ENCODE data around the gene PHF2. TPM values are rescaled to one million over a fixed set of nuclear protein-coding genes. Genes with fewer than 3 reads are reported as not detected.

PHF2 gene
- total RNA-seq, 1 experiment from 2014 or later, result 17.4 TPM

DNA sequence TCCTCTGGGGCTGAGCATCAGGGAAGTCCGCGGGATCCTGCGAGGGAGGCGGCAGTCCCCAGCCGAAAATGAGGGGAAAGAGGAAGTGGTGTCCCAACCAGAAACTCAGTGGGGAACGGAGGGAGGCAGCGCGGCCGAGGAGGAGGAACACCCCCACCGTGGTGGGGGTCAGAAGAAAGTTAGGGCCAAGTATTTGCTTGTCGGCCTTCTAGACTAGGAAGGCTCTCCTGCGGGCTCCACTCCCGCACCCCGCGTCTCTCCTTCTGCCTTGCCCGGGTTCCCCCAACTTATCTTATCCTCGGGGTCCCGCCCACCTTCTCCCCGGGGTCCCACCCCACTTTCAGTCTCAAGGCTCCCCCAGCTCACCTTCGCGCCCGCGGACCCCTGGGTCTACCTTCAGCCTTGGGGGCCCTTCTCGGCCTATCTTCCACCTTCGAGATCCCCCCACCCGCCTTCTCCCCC, 557 bp upstream of the PHF2 start:
- no peaks in the 10 kb centered on the region for H4K20me1 ChIP-seq (ENCODE audit: control insufficient read depth, insufficient read depth, insufficient read length)
- H4K8ac ChIP-seq (replicated peaks; ENCODE audit: insufficient read length, low read depth, low read length), result no peak overlapping the region
- peak overlapping the region; percentile 73 for H3K4me2 ChIP-seq (ENCODE audit: insufficient read depth, insufficient read length, low read length)
- no peak overlapping the region for H2BK120ac ChIP-seq (ENCODE audit: low read depth, low read length, poor library complexity, severe bottlenecking)
- peaks cover 7% of the 10 kb centered on the region for H3K27me3 Mint-ChIP-seq (ENCODE audit: low read depth)
- DNase-seq, result no peak
- peaks cover 4 to 5% of the 10 kb centered on the region in 2 experiments; a peak in 3 of 5 replicates for H3K9me3 Mint-ChIP-seq
- no peak for TF ChIP-seq CTCF (conservative IDR thresholded peaks at IDR 0.05)
- H3K27me3 ChIP-seq (ENCODE audit: insufficient read depth, low read length), result peaks cover 2% of the 10 kb centered on the region; the same call in 1 of the 2 replicates
- H3K4me1 ChIP-seq (ENCODE audit: insufficient read depth, low read length), result peaks cover 7% of the 10 kb centered on the region; the same call in 1 of the 2 replicates
- H3K4me1 Mint-ChIP-seq, result peaks cover 28 to 38% of the 10 kb centered on the region in 2 experiments
- no peak overlapping the region; the same call in 1 of the 2 replicates for H3K14ac ChIP-seq (ENCODE audit: insufficient read depth, low read length)
- H3K9me3 ChIP-seq (ENCODE audit: control insufficient read depth, low read depth, low read length), result no peaks in the 10 kb centered on the region
- peak overlapping the region; percentile 20 for H3K9ac ChIP-seq (ENCODE audit: extremely low read depth, insufficient read length, low read length)
- H3K27ac Mint-ChIP-seq, result 0 out of 7 replicates have a peak overlapping the region, but pooled peaks of 1 of the 3 experiments have one; percentile 44
- no peak overlapping the region for H2BK5ac ChIP-seq (ENCODE audit: insufficient read length, low read length)
- H4K91ac ChIP-seq (ENCODE audit: insufficient read length, low read depth, low read length), result no peak overlapping the region
- H3K27ac ChIP-seq (ENCODE audit: insufficient read length, low read depth, low read length), result no peak overlapping the region
- peak overlapping the region; percentile 81 to 91 for H3K4me3 Mint-ChIP-seq
- H2BK15ac ChIP-seq (ENCODE audit: low read depth, low read length), result no peak overlapping the region
- H3K18ac ChIP-seq (ENCODE audit: insufficient read length, low read depth, low read length), result no peak overlapping the region
- no peak overlapping the region for H4K5ac ChIP-seq (ENCODE audit: insufficient read length, low read depth, low read length)
- H2AK5ac ChIP-seq (ENCODE audit: insufficient read length, low read length), result no peak overlapping the region
- peaks cover 15% of the 10 kb centered on the region for H3K23me2 ChIP-seq (ENCODE audit: insufficient read length, low read depth, low read length, poor library complexity, severe bottlenecking)
- no peak overlapping the region for H3K4ac ChIP-seq (ENCODE audit: low read depth, low read length)
- H3K23ac ChIP-seq (ENCODE audit: insufficient read length, low read depth, low read length), result no peak overlapping the region
- H3K79me2 ChIP-seq (ENCODE audit: insufficient read depth, low read length), result peaks cover 2% of the 10 kb centered on the region; the same call in 1 of the 2 replicates
- H2BK20ac ChIP-seq (ENCODE audit: low read depth, low read length, poor library complexity, severe bottlenecking), result no peak overlapping the region
- H3K36me3 Mint-ChIP-seq (ENCODE audit: insufficient read depth in 1 of 3, low read depth in 3 of 3), result peaks cover 3 to 6% (median 5%) of the 10 kb centered on the region in 3 experiments; a peak in 5 of 7 replicates
- no peak overlapping the region for H3T11ph ChIP-seq (ENCODE audit: low read length)
- H2BK12ac ChIP-seq (ENCODE audit: insufficient read length, low read depth, low read length), result no peak overlapping the region
- no peak overlapping the region for H3K56ac ChIP-seq (ENCODE audit: insufficient read length, low read depth, low read length)
- no CpG with 5 or more reads among the region's 26 CpGs for WGBS (ENCODE audit: extremely low coverage, insufficient read length, low lambda C conversion rate)
- H3K79me1 ChIP-seq (ENCODE audit: insufficient read depth, low read depth, low read length, poor library complexity, severe bottlenecking), result no peaks in the 10 kb centered on the region
- no peak overlapping the region for H2AFZ ChIP-seq (ENCODE audit: low read length)

Data from H9 (cell line).